Hair follicular keratinocyte (primary cell): Measurements from ENCODE around the gene MARS1. TPM values are rescaled to one million over a fixed set of nuclear protein-coding genes. Genes with fewer than 3 reads are reported as not detected.

Experiments
- total RNA-seq: library from RNA; depleted of rRNA; stranded (reverse); fragments of >200 nt; gene quantifications from 2 replicates; pipeline ENCODE4 v1.2.3, GENCODE V29; 2015

MARS1 gene
- total RNA-seq = 135 and 151 TPM in 2 replicates

DNA sequence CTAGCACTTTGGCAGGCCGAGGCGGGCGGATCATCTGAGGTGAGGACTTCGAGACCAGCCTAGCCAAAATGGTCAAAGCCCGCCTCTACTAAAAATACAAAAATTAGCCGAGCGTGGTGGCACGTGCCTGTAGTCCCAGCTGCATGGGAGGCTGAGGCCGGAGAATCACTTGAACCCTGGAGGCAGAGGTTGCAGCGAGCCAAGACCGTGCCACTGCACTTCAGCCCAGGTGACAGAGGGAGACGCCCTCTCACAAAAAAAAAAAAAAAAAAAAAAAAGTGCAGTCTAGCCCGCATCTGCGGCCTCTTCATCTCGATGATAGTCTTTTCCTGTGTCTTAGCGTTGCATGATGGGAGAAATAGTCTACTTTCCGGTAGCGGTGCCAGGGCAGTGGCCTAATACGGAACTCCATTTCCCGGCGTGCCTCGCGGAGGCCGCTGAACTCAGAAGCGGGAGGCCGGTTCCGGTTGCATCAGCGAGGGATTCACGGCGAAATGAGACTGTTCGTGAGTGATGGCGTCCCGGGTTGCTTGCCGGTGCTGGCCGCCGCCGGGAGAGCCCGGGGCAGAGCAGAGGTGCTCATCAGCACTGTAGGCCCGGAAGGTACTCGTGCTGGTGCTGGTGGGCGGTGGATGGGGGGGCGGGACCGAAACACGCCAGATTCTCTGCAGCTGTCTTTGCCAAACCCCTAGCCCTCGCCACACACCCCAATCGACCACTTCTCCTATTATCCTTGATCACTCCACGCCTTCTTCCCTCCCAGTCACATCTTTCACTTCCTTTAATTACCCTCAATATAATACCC lies at the start of gene MARS1:
Gene MARS1 (plus strand): TSS at position 472 of the 805 bp plus-strand sequence. CDS start 23 bp downstream, at position 495.

DNA sequence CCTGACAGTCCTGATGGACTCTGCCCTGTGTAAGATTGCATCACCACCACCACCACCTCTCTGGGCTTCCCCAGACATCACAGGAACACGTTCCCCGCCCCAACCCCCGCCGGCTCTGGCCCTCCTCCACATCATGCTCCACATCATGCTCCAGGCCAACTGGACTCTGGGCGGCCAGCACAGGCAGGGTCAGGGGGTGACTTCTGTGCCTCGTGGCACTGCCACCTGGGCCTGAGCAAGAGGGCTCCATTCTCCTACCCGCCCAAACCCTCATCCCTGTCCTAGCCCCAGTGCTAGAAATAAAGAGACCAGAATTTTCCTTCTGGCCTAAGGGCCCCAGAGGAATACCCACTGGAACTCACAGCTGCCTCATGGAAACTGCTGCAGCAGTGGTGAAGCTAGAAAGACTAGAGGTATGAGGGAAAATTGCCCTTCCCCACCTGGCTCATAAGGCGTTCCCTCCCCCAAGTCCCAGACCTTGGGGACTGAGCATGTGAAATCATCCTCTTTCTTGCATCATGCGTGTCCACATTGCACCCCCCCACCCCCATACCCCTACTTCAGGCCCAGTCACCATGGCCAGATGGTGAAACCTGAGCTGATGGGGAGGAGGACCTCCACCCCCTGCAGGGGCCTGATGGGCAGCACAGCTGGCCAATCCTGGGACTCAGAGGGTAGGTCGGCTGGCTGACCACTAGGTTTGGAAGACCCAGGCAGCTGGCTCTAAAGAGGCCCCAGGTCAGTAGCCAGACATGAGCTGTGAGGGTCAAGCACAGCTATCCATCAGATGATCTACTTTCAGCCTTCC lies 33.1 kb upstream of the MARS1 start, which contains the start of gene INHBE:
Gene INHBE (plus strand): TSS at position 742 of the 808 bp plus-strand sequence. CDS start 230 bp downstream, outside the sequence.

DNA sequence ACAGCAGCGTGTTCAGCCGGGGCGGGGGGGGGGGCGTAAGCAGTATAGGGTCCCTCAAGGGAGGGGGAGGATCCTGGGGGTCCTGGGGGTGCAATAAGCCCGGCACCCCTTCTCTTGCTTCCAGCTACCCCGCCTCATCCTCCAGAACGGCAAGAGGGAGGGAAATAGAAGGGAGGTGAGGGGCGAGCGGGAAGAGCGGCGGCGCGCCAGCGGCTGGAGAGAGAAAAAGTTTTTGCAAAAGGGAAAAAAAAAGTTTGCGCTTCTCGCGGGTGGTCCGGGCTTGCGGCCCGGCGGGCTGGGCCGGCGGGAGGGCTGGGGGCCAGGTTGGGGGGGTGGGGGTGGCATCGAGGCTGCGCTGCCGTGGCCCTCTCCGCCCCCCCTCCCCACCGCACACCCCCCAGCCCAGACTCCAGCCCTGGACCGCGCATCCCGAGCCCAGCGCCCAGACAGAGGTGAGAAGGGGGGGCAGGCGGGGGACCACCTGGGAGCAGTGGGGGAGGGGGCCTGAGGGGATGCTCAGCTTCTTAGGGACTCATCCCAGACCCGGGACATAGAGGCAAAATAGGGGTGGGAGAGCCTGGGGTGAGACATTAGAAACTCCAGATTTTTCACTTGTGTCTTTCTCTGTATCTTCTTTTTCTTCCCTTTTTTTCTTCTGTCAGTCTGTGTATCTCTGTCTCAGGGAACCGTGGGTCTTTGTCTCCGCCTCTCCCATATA lies 28.0 kb upstream of the MARS1 start, which contains the start of gene GLI1:
Gene GLI1 (plus strand): TSS at position 36 of the 718 bp plus-strand sequence. CDS start 3,907 bp downstream, outside the sequence.

DNA sequence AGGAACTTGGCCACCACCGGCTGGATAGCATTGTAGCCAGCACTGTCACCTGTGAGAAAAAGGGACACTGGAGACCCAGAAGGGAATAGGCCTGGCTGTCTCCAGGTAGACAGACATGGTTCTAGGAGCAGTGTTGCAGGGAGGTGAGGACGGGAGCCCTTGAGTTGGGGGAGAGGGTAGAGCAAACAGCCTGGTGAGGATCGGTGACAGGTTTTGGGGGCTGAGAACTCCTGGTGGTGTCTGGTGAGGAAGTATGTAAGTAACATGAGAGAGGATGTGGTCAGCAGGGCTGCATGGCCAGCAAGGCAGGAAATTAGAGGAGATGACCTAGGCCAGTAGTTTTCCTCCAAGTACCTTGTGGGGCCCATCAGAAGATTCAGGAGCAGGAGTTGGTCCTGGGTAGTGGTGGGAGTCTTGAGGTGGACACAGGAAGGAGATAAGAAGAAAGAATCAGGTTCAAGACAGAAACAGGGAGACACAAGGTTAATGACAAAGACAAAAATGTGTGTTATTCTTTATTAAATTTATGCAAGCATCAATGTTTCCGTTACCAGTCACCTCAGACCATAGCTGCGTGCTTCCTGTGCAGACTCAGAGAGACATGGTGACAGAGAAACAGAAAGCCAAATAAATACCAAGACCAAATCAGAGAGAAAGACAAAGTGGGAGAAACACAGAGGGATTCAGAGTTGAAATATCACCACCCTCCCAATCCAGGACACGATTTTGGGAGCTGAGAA lies 8.3 kb upstream of the MARS1 start, which contains the start of gene ARHGAP9:
Gene ARHGAP9 (minus strand): TSS at position 491 of the 740 bp plus-strand sequence. CDS start 460 bp downstream, at position 31.

DNA sequence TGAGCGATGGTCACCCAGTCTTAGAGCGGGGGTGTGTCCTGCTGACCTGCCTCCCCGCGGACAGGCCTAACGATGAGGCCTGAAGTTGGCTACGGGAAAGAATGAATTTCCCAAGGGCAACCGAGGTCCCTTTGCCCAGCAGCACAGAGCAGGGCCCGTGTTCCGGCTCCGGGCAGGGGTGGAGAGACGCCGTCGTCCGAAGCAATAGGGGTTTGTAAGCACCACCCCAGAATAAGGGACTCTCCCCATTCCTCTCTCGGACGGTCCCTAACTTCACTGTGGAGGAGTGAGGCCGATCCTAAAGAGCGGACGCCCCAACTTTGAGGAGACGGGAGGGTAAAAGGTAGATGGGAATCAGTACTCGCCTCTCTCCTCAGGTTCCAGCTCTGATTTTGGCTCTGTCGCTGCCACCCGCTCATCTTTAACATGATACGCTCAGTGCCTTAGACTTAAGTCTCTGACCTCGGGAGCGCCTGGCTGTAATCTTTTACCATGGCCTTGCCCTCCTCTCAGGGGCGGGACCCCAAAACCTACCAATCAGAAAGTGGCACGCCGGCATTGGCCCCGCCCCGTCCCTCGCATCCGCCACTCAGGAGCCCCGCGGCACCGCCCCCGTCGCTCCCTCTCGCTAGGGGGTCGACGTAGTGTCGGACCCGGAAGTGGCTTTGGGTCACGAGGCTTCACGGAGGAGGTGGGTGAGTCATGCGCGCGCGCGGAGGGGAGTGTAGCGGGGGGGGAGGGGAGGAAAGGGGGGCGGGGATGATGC lies 32.4 kb downstream of the MARS1 start, which contains the start of gene DDIT3:
Gene DDIT3 (minus strand): TSS at position 462 of the 766 bp plus-strand sequence. CDS start 3,108 bp downstream, outside the sequence.

DNA sequence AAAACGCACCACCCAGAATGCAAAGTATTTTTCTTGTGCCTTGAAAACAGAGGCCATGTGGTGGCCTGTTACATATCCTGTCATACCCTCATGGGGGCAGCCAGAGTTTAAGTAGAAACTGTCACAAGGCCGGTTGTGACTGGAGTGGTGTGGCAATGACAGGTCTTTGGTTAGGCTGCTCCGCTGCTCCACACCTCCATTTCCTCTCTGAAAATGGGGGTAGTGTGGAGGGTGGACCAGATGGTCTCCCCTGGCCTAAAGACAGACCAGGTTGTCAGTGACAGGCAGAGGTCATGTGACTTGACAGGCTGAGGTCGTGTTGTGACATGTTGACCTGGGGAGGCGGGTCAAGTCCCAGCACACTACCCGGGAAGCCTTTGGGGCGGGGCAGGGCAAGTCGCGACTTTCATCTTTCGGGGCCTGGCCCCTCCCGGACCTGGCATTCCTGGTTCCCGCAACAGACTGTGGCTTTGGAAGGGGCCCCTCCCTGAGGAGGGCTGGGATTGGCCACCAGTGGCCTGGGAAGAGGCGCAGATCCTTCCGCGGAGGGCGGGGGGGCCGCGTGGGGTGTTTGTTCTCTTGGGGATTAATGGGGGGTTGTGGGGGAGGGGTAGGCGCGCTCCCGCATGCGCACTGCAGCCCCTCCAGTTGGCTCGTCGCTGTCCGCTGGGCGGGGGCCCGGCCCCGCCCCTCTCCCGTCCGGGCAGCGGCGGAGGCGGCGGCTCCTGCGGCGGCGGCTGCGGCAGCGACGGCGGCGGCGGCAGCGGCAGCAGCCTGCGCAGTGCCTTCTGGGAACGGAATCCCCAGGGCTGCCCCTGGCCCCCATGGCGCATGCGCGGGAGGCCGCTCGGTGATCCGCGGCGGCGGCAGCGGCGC lies 34.4 kb downstream of the MARS1 start, which contains the start of gene MBD6:
Gene MBD6 (plus strand): TSS at position 814 of the 876 bp plus-strand sequence. CDS start 1,480 bp downstream, outside the sequence.

DNA sequence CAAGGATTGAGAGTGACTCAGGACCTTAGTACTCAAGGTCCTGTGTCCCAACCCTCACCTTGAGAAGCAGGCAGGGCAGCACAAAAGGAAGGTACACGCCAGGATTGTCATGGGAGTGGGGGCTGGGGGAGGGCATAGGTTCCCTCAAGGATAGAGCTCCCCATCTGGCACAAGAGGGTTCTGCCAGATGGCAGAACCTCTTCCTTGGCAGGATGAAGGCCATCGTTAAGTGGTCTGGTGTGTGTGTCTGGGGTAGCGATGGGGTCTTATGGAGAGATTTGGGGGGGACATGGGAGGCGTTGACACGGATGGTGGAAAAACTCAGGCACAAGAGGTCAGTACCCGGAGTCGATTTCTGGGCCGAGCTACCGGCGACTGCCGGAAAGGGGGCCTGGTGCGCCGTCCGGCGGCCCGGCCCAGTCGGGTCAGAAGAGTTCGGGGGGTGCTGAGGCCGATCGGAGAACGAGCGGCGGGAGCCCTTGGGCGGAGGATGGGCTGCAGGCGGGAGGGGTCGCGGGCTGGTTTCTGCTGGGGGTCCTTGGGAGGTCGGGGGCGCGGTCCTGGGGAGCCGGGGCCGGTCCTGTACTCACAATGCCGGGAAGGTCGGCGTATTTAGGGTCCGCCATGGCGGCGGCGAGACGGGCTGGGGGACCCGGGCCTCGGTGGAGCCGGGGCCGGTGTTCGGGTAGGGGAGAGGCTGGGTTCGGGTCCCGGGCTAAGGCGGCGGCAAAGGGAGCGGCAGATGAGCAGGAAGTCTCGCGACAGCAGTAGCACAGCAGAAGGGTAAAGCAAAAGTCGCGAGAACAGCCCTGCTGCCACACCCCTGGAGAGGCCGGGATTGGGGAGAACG lies 58.8 kb downstream of the MARS1 start, which contains the start of gene DCTN2:
Gene DCTN2 (minus strand): TSS at position 755 of the 850 bp plus-strand sequence. CDS start 129 bp downstream, at position 626.

DNA sequence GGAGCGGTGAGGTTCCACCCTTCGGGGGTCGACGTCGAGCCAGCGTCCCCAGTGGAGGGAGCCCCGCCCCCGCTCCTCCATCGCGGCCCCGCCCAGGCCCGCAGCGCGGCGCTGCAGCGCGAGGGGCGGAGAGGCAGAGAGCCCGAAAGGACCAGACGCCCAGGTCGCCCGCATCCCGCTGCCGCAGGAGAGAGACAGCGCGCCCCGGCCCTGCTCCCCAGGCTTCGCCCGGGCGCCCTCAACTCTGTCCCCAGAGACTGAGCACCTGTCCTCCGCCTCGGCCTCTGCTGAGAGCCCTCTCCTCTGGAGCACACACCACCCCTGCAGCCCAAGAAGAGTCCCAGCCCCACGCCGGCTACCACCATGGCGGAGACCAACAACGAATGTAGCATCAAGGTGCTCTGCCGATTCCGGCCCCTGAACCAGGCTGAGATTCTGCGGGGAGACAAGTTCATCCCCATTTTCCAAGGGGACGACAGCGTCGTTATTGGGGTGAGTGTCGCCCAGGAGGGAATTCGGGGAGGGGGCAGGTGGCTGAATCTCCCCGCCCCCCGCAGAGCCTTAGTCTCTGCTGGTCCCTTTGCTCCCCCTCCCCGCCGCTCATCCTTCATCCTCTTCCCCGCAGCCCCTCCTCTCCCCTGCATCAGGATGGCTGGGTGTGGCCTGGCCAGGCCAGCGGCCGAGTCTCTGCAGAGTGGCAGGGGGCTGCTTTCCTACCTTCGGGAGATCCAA lies 62.2 kb downstream of the MARS1 start, which contains the start of gene KIF5A:
Gene KIF5A (plus strand): TSS at position 136 of the 732 bp plus-strand sequence. CDS start 228 bp downstream, at position 364.

Other genes with a start within 250 kb of the MARS1 start
- gene STAC3, start 236.9 kb upstream of the MARS1 start, total RNA-seq = 0.11 TPM in 1 of 2 replicates, not detected in the other
- gene R3HDM2, start 57.0 kb upstream of the MARS1 start, total RNA-seq = 13.9 and 20.1 TPM in 2 replicates
- gene INHBC, start 53.3 kb upstream of the MARS1 start, total RNA-seq = not detected in 2 replicates
- gene INHBE, start 32.8 kb upstream of the MARS1 start, total RNA-seq = 0.70 TPM in 1 of 2 replicates, not detected in the other
- gene GLI1, start 28.3 kb upstream of the MARS1 start, total RNA-seq = 0.57 and 3.4 TPM in 2 replicates
- gene ARHGAP9, start 8.2 kb upstream of the MARS1 start, total RNA-seq = not detected in 2 replicates
- 18.9 and 54.0 TPM in 2 replicates for gene DDIT3, start 32.4 kb downstream of the MARS1 start, total RNA-seq
- 2.7 and 3.3 TPM in 2 replicates for gene MBD6, start 34.8 kb downstream of the MARS1 start, total RNA-seq
- gene DCTN2, start 59.1 kb downstream of the MARS1 start, total RNA-seq = 175 and 190 TPM in 2 replicates
- 0.08 and 0.19 TPM in 2 replicates for gene KIF5A, start 62.0 kb downstream of the MARS1 start, total RNA-seq
- gene PIP4K2C, start 103.1 kb downstream of the MARS1 start, total RNA-seq = 57.7 and 73.4 TPM in 2 replicates
- 5.7 and 11.7 TPM in 2 replicates for gene DTX3, start 116.8 kb downstream of the MARS1 start, total RNA-seq
- 0.76 and 2.0 TPM in 2 replicates for gene ARHGEF25, start 123.4 kb downstream of the MARS1 start, total RNA-seq
- gene B4GALNT1, start 145.1 kb downstream of the MARS1 start, total RNA-seq = 0.34 and 1.2 TPM in 2 replicates
- gene OS9, start 206.1 kb downstream of the MARS1 start, total RNA-seq = 137 and 149 TPM in 2 replicates